HepG2 (cell line): ENCODE measurements around the gene GTF2A1L. TPM values are rescaled to one million over a fixed set of nuclear protein-coding genes. Genes with fewer than 3 reads are reported as not detected.

Source experiments
- ATAC-seq: fragments of 200-7000 bp; cut with Tn5 transposase; 3 replicates; pipeline ENCODE4 v1.9.1; 2020; ENCODE audit warnings: mild to moderate bottlenecking, moderate library complexity
- BruUV-seq: library from RNA; stranded (reverse); fragments of 400-500 nt; replicated peaks from 2 replicates; lab custom pipeline; 2021; lab: Mats Ljungman, UMichigan
- CTCF ChIA-PET: fragments of 300-600 bp; formaldehyde crosslinking; extraction: SDS; loops from one replicate; lab custom pipeline; 2021; ENCODE audit warnings: low total read pairs, inconsistent platforms, low intra/inter-chr PET ratio; lab: Yijun Ruan, JAX
- POLR2A ChIA-PET: fragments of 350-600 bp; sonication (Branson Sonifier 250); formaldehyde crosslinking; loops from one replicate; lab custom pipeline; 2020; ENCODE audit warnings: antibody characterized with exemption, inconsistent platforms; lab: Yijun Ruan, JAX
- DNase-seq: peaks from one replicate; pipeline ENCODE4 v3.0.0-alpha.2; 2015; ENCODE audit warnings: low spot score
- FAIRE-seq: peaks from 3 replicates; lab custom pipeline; 2011; peaks lifted over from hg19 to GRCh38; lab: Jason Lieb, UNC
- H2AFZ ChIP-seq: one replicate; pipeline ENCODE4 v1.6.1; 2011; ENCODE audit warnings: low read length, inconsistent platforms
- H3K27ac ChIP-seq: fragments of 300-600 bp; 3 replicates; pipeline ENCODE4 v1.8.0; 2011; ENCODE audit warnings: mixed run types, mild to moderate bottlenecking, mixed read lengths, low read length, inconsistent platforms; ENCODE audit not compliant: insufficient read depth; ENCODE audit errors: extremely low read length
- H3K27me3 ChIP-seq, 2 experiments: fragments of 200-600 bp in 1 of 2; 2 replicates in 1 of 2; 3 replicates in 1 of 2; pipeline versions ENCODE4 v1.6.0 to v1.8.0; 2011; ENCODE audit warnings: low read length in 2 of 2, mild to moderate bottlenecking in 2 of 2, moderate library complexity in 2 of 2, inconsistent platforms in 1 of 2; ENCODE audit not compliant: insufficient read depth in 2 of 2, control insufficient read depth in 1 of 2
- H3K36me3 ChIP-seq, 2 experiments: fragments of 200-600 bp in 1 of 2; replicated peaks in 1 of 2; 2 replicates in 1 of 2; 3 replicates in 1 of 2; pipeline versions ENCODE4 v1.5.1 to v1.8.0; 2011; ENCODE audit warnings: low read length in 2 of 2, inconsistent platforms in 1 of 2; ENCODE audit not compliant: insufficient read depth in 2 of 2, control insufficient read depth in 1 of 2
- H3K4me1 ChIP-seq: 2 replicates; pipeline ENCODE4 v1.5.1; 2012; ENCODE audit warnings: low read length, inconsistent platforms; ENCODE audit not compliant: insufficient read depth
- H3K4me2 ChIP-seq: 2 replicates; pipeline ENCODE4 v1.6.0; 2011; ENCODE audit warnings: low read depth, low read length, inconsistent platforms
- H3K4me3 ChIP-seq, 3 experiments: fragments of 200-600 bp in 1 of 3; sonication (generic), shearing (Covaris generic) in 1 of 3; replicated peaks in 1 of 3; 2 replicates each; pipeline ENCODE4 v1.5.1; 2011 to 2016; ENCODE audit warnings: low read length in 3 of 3, inconsistent platforms in 2 of 3, low read depth in 2 of 3, mild to moderate bottlenecking in 2 of 3, control low read depth in 1 of 3, mixed read lengths in 1 of 3; ENCODE audit not compliant: insufficient read depth in 1 of 3
- H3K79me2 ChIP-seq: one replicate; pipeline ENCODE4 v1.6.1; 2011; ENCODE audit warnings: low read length, inconsistent platforms; ENCODE audit not compliant: insufficient read depth
- H3K9ac ChIP-seq: 2 replicates; pipeline ENCODE4 v1.6.0; 2011; ENCODE audit warnings: mild to moderate bottlenecking, low read depth, low read length, inconsistent platforms; ENCODE audit not compliant: insufficient read depth
- H3K9me3 ChIP-seq: 2 replicates; pipeline ENCODE4 v1.5.1; 2012; ENCODE audit warnings: mild to moderate bottlenecking, low read length
- H4K20me1 ChIP-seq: 2 replicates; pipeline ENCODE4 v1.6.0; 2011; ENCODE audit warnings: inconsistent platforms, mild to moderate bottlenecking, low read length, moderate library complexity; ENCODE audit not compliant: insufficient read depth
- AFF4 ChIP-seq: sonication (generic); formaldehyde crosslinking; IDR thresholded peaks from 2 replicates; pipeline ENCODE4 v1.4.0; 2020; ENCODE audit warnings: missing genetic modification reagents
- ATM ChIP-seq: fragments of 450-650 bp; IDR thresholded peaks from 2 replicates; pipeline ENCODE4 v1.7.1; 2017; ENCODE audit warnings: mild to moderate bottlenecking, borderline replicate concordance
- CHCHD3 ChIP-seq: sonication (generic); formaldehyde crosslinking; IDR thresholded peaks from 2 replicates; pipeline ENCODE4 v1.8.0; 2022; ENCODE audit warnings: mild to moderate bottlenecking, missing genetic modification reagents, moderate library complexity
- GLI4 ChIP-seq: sonication (generic); formaldehyde crosslinking; IDR thresholded peaks from 2 replicates; pipeline ENCODE4 v1.5.1; 2020; ENCODE audit warnings: missing genetic modification reagents, mild to moderate bottlenecking, moderate library complexity, borderline replicate concordance
- GTF2F1 ChIP-seq: fragments of 150-350 bp; IDR thresholded peaks from 2 replicates; pipeline ENCODE4 v1.6.1; 2014; ENCODE audit warnings: low read length
- GZF1 ChIP-seq: sonication (generic); formaldehyde crosslinking; IDR thresholded peaks from 2 replicates; pipeline ENCODE4 v1.5.1; 2020; ENCODE audit warnings: mild to moderate bottlenecking, missing genetic modification reagents
- KDM3A ChIP-seq: IDR thresholded peaks from 2 replicates; pipeline ENCODE4 v1.6.1; 2018; ENCODE audit warnings: low read depth, missing compliant biosample characterization
- KLF16 ChIP-seq, 2 experiments: sonication (generic) in 1 of 2; formaldehyde crosslinking in 1 of 2; IDR thresholded peaks; 2 replicates each; pipeline versions ENCODE4 v1.6.1 to v1.8.0; 2016 to 2023; ENCODE audit warnings: missing genetic modification reagents in 2 of 2, missing compliant biosample characterization in 1 of 2
- MXD4 ChIP-seq: IDR thresholded peaks from 2 replicates; pipeline ENCODE4 v1.6.1; 2016; ENCODE audit warnings: mild to moderate bottlenecking, missing biosample characterization, missing genetic modification reagents
- RORA ChIP-seq: sonication (generic); formaldehyde crosslinking; IDR thresholded peaks from 2 replicates; pipeline ENCODE4 v1.5.0; 2020; ENCODE audit warnings: mild to moderate bottlenecking, missing genetic modification reagents, moderate library complexity
- SALL2 ChIP-seq: sonication (generic); formaldehyde crosslinking; IDR thresholded peaks from 2 replicates; pipeline ENCODE4 v1.8.1; 2023; ENCODE audit warnings: mild to moderate bottlenecking, missing genetic modification reagents, inconsistent platforms
- SP2 ChIP-seq: sonication (generic); formaldehyde crosslinking; IDR thresholded peaks from 2 replicates; pipeline ENCODE4 v1.5.1; 2020; ENCODE audit warnings: mild to moderate bottlenecking, missing genetic modification reagents
- ZBTB20 ChIP-seq: sonication (generic); formaldehyde crosslinking; IDR thresholded peaks from 2 replicates; pipeline ENCODE4 v1.8.1; 2023; ENCODE audit warnings: missing genetic modification reagents, low read depth, mild to moderate bottlenecking, borderline replicate concordance
- ZBTB7A ChIP-seq: sonication (generic); formaldehyde crosslinking; IDR thresholded peaks from 2 replicates; pipeline ENCODE4 v1.8.0; 2022; ENCODE audit warnings: mild to moderate bottlenecking, missing genetic modification reagents
- ZC3H4 ChIP-seq: sonication (generic); formaldehyde crosslinking; IDR thresholded peaks from 2 replicates; pipeline ENCODE4 v1.4.0; 2020; ENCODE audit warnings: missing genetic modification reagents, borderline replicate concordance
- ZMYM3 ChIP-seq: sonication (generic); formaldehyde crosslinking; IDR thresholded peaks from 2 replicates; pipeline ENCODE4 v1.5.1; 2020; ENCODE audit warnings: mild to moderate bottlenecking, missing genetic modification reagents
- ZNF230 ChIP-seq: sonication (generic); formaldehyde crosslinking; IDR thresholded peaks from 2 replicates; pipeline ENCODE4 v1.4.0; 2020; ENCODE audit warnings: mild to moderate bottlenecking, missing genetic modification reagents
- ZNF501 ChIP-seq: sonication (generic); formaldehyde crosslinking; IDR thresholded peaks from 2 replicates; pipeline ENCODE4 v1.5.1; 2020; ENCODE audit warnings: mild to moderate bottlenecking, moderate library complexity, missing genetic modification reagents
- ZSCAN20 ChIP-seq: sonication (generic); formaldehyde crosslinking; IDR thresholded peaks from 2 replicates; pipeline ENCODE4 v1.4.0; 2020; ENCODE audit warnings: missing genetic modification reagents, mild to moderate bottlenecking, borderline replicate concordance
- WGBS: methylation state at CpG from one replicate; pipeline ENCODE4 v1.1.6; 2017; ENCODE audit warnings: low lambda C conversion rate; 5-methylcytosine and 5-hydroxymethylcytosine counted together
- in situ Hi-C: cut with HindIII; loops from 2 replicates; pipeline ENCODE4 v1.10.0; 2017; ENCODE audit warnings: low pct_unique_long_range_greater_than_20kb; ENCODE audit not compliant: extremely low pct_ligation_motif_present
- intact Hi-C: fragments of 100-400 bp; cut with micrococcal nuclease; formaldehyde crosslinking; loops from one replicate; pipeline ENCODE4 v1.10.0; 2022; ENCODE audit not compliant: unreplicated experiment
- polyA plus RNA-seq, 8 experiments: library from polyadenylated mRNA; depleted of rRNA in 3 of 8; stranded (reverse) in 7 of 8; unstranded in 1 of 8; fragments of >200 nt; fragmentation: Illumina TruSeq in 4 of 8; extraction: Trizol in 4 of 8; gene quantifications; 2 replicates each; pipeline versions ENCODE4 v1.2.1 to v1.2.3, GENCODE V29; 2011 to 2016; ENCODE audit warnings: low read depth in 4 of 8, missing spikeins in 1 of 8, mixed read lengths in 1 of 8; ENCODE audit not compliant: insufficient read depth in 1 of 8
- total RNA-seq, 5 experiments: library from RNA; depleted of rRNA; stranded (reverse); fragments of >200 nt; fragmentation: Illumina TruSeq; extraction: Trizol; gene quantifications; 2 replicates each; pipeline ENCODE4 v1.2.3, GENCODE V29; 2016; ENCODE audit warnings: low read depth in 1 of 5

GTF2A1L gene
- total and polyA plus RNA-seq, 2 of the 13 experiments (the other 11 are each of a cell fraction or from before 2014, with no cell fraction given) = not detected

GRCh38 chr2:48719480-48720177, 102.0 kb downstream of the GTF2A1L start:
- H3K9me3 ChIP-seq = no peaks in the 10 kb centered on the region
- intact Hi-C loops = no loop called here
- ChIA-PET CTCF (no interaction called here), POLR2A (no interaction called here)
- no peak overlapping the region for H2AFZ ChIP-seq
- H3K79me2 ChIP-seq = no peaks in the 10 kb centered on the region
- in situ Hi-C loops = loop anchor here (10.0 kb wide), 1 partner anchor 115 kb away; no protein-coding TSS in a partner anchor
- ATAC-seq = no peak
- H3K27ac ChIP-seq = no peak overlapping the region
- H3K4me1 ChIP-seq = no peaks in the 10 kb centered on the region
- H3K9ac ChIP-seq = no peak overlapping the region
- no peak for DNase-seq
- H4K20me1 ChIP-seq = no peaks in the 10 kb centered on the region
- peaks cover 0 to 4% of the 10 kb centered on the region in 2 experiments; a peak in 1 of 5 replicates for H3K27me3 ChIP-seq
- WGBS = 7% methylated on average over 3 of the region's 3 CpGs
- no peak overlapping the region for H3K4me2 ChIP-seq
- H3K36me3 ChIP-seq = no peaks in the 10 kb centered on the region
- H3K4me3 ChIP-seq = no peak overlapping the region
- FAIRE-seq = no peak
- no TSS peak for BruUV-seq
- TF ChIP-seq ZBTB7A (no peak), ZNF230 (CRISPR knock-in tag) (no peak), CHCHD3 (CRISPR knock-in tag) (no peak), ZNF501 (CRISPR knock-in tag) (no peak), GTF2F1 (no peak), SALL2 (CRISPR knock-in tag) (no peak), ZBTB20 (CRISPR knock-in tag) (no peak), MXD4 (CRISPR knock-in tag) (no peak), GLI4 (CRISPR knock-in tag) (no peak), ATM (no peak), ZC3H4 (CRISPR knock-in tag) (no peak), RORA (CRISPR knock-in tag) (no peak), ZSCAN20 (CRISPR knock-in tag) (no peak), AFF4 (no peak), KDM3A (CRISPR knock-in tag) (no peak), SP2 (CRISPR knock-in tag) (no peak), GZF1 (CRISPR knock-in tag) (no peak), KLF16 (CRISPR knock-in tag; IDR thresholded peaks at IDR 0.05) (no peak), ZMYM3 (no peak)
